Measurements from ENCODE around the gene PROM2. TPM values are rescaled to one million over a fixed set of nuclear protein-coding genes. Genes with fewer than 3 reads are reported as not detected.

The PROM2 gene
- total RNA-seq, 6 experiments from 2014 or later: 0.12 to 0.68 (median 0.35) TPM; not detected in 1

DNA sequence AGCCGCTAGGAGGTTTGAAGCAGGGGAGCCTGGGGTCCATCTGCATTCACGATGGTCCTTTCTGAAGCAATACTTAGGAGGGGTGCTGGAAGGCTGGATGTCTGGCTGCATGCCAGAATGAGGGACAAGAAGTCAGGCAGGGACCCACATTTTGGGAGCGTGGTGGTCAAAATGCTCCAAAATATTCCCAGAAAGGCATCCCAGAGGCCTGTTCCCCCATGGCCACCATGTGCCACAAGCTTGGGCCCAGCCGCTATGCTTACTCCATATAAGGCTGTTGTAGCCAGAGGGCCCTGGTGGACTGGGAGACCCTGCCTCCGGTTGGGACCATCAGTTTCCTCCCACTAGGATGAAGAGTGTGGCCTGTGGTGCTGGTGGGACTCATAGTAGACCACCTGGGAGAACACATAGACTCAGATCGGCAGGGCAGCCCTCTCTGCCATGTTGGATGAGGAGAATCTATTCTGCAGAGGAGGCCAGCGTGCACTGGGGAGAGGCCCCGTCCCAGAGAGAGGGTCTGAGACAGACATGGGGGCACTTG, 3.6 kb upstream of the PROM2 start:
- Mint-ChIP-seq H3K27me3 (ENCODE audit: insufficient read depth) (peaks cover 21% of the 10 kb centered on the region), H3K9me3 (no peaks in the 10 kb centered on the region), H3K27ac (no peak overlapping the region), H3K4me3 (no peak overlapping the region), H3K4me1 (ENCODE audit: low read depth) (no peaks in the 10 kb centered on the region), H3K36me3 (ENCODE audit: low read depth) (no peaks in the 10 kb centered on the region)
- TF ChIP-seq, protein P1, sequence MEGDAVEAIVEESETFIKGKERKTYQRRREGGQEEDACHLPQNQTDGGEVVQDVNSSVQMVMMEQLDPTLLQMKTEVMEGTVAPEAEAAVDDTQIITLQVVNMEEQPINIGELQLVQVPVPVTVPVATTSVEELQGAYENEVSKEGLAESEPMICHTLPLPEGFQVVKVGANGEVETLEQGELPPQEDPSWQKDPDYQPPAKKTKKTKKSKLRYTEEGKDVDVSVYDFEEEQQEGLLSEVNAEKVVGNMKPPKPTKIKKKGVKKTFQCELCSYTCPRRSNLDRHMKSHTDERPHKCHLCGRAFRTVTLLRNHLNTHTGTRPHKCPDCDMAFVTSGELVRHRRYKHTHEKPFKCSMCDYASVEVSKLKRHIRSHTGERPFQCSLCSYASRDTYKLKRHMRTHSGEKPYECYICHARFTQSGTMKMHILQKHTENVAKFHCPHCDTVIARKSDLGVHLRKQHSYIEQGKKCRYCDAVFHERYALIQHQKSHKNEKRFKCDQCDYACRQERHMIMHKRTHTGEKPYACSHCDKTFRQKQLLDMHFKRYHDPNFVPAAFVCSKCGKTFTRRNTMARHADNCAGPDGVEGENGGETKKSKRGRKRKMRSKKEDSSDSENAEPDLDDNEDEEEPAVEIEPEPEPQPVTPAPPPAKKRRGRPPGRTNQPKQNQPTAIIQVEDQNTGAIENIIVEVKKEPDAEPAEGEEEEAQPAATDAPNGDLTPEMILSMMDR (IDR thresholded peaks at IDR 0.05): no peak
- DNase-seq: no peak

DNA sequence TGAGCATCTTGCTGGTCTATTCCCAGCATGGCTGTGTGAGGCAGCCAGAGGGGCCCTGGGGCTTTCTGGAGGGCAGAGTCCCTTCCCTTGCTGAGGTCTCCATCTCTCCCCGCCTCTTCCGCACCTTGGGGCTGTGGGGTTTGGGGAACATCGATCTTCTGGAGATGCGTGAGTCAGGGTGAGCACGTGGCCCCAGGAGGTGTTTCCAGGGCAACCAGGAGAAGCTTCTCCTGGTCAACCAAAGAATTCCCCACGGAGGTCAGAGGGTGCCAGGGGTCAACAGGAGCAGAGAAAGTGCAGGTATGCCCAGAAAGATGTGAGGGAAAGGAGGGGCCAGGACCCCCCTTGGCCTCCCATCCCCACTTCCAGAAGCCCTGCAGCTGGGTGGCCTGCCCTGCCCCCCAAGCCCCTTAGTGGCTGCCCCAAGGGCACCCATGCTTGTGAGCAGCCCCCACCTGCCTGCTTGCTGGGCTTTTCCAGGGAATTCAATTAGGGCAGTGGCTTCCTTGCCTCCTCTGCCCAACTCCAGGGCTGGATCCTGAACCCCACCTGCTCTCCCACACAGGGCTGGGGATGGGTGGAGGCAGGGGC, 2.8 kb upstream of the PROM2 start:
- DNase-seq: no peak
- TF ChIP-seq, protein P1 (IDR thresholded peaks at IDR 0.05): no peak
- Mint-ChIP-seq H3K4me3 (no peak overlapping the region), H3K27ac (no peak overlapping the region), H3K27me3 (ENCODE audit: insufficient read depth) (peaks cover 13% of the 10 kb centered on the region), H3K4me1 (ENCODE audit: low read depth) (no peaks in the 10 kb centered on the region), H3K36me3 (ENCODE audit: low read depth) (no peaks in the 10 kb centered on the region), H3K9me3 (no peaks in the 10 kb centered on the region)

- no peaks in the 10 kb centered on the region for H3K9me3 Mint-ChIP-seq
- TF ChIP-seq, protein P1 (IDR thresholded peaks at IDR 0.05): no peak
- no peaks in the 10 kb centered on the region for H3K36me3 Mint-ChIP-seq (ENCODE audit: low read depth)
- H3K27me3 Mint-ChIP-seq (ENCODE audit: insufficient read depth): peaks cover 8% of the 10 kb centered on the region
- H3K27ac Mint-ChIP-seq: no peak overlapping the region
- H3K4me1 Mint-ChIP-seq (ENCODE audit: low read depth): no peaks in the 10 kb centered on the region
- no peak for DNase-seq
- no peak overlapping the region for H3K4me3 Mint-ChIP-seq
Measured at GRCh38 chr2:95272299-95272751, 1.9 kb upstream of the PROM2 start.

GRCh38 chr2:95272781-95273180, 1.5 kb upstream of the PROM2 start:
- Mint-ChIP-seq H3K36me3 (ENCODE audit: low read depth) (no peaks in the 10 kb centered on the region), H3K4me3 (no peak overlapping the region), H3K4me1 (ENCODE audit: low read depth) (peaks cover 3% of the 10 kb centered on the region), H3K9me3 (no peaks in the 10 kb centered on the region), H3K27ac (no peak overlapping the region), H3K27me3 (ENCODE audit: insufficient read depth) (peaks cover 8% of the 10 kb centered on the region)
- no peak for DNase-seq
- TF ChIP-seq, protein P1 (IDR thresholded peaks at IDR 0.05): no peak

GRCh38 chr2:95273566-95274290, 521 bp upstream of the PROM2 start:
- H3K36me3 Mint-ChIP-seq (ENCODE audit: low read depth): no peaks in the 10 kb centered on the region
- no peak for DNase-seq
- H3K27me3 Mint-ChIP-seq (ENCODE audit: insufficient read depth): peaks cover 10% of the 10 kb centered on the region
- no peaks in the 10 kb centered on the region for H3K9me3 Mint-ChIP-seq
- H3K4me3 Mint-ChIP-seq: no peak overlapping the region
- peaks cover 11% of the 10 kb centered on the region for H3K4me1 Mint-ChIP-seq (ENCODE audit: low read depth)
- TF ChIP-seq, protein P1 (IDR thresholded peaks at IDR 0.05): no peak
- no peak overlapping the region for H3K27ac Mint-ChIP-seq

Measured in HFFc6 (cell line).